ENCODE results near the gene ULK3.

The ULK3 gene

DNA sequence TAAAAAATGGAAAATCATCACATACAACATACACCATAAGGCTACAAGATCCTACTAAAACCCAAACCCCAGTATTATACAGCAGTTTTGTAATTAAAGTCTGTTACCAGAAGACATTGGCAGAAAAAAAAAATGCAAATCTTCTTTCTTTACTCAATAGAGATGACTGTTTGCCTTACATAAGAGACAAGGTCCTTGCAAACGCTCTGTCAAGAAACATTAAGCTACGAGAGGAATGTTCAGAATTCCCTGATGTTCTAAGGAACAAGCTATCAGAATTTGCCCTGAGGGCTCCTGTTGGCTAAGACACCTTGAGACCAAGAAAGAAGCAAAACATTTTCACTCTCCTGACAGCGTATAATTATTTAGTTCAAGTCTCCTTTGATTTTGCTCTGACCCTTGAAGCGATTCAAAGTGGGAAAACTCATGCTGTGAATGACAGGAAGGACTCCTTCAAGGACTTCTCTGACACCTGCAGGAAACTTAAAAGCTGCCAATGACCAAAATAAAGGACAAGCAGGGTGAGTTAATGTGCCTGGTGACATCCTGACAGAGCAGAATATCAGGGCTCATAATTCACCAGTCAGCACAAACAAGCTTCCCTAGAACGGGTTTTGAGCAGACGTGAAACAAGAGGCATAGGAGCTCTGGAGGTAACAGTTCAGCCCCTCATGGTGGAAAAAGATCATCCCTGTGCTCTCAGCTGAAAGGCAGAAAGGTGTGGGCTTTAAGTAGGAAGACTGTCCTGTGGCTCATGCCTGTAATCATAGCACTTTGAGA is 27.7 kb upstream of the ULK3 start:
- Histone ChIP-seq H3K18ac (ENCODE audit: low read length) (no peak overlapping the region), H3K4me3 (ENCODE audit: low read length) (no peak overlapping the region), H3K4me1 (ENCODE audit: control insufficient read depth, low read depth, low read length) (peaks cover 2% of the 10 kb centered on the region), H2AK5ac (ENCODE audit: low read length) (no peak overlapping the region), H3K36me3 (ENCODE audit: control insufficient read depth, insufficient read depth, low read length) (no peaks in the 10 kb centered on the region), H4K8ac (ENCODE audit: low read depth, low read length) (no peak overlapping the region), H3K4me2 (ENCODE audit: low read length) (no peak overlapping the region), H2BK5ac (ENCODE audit: low read length) (no peak overlapping the region), H3K79me2 (ENCODE audit: control insufficient read depth, insufficient read depth, low read length) (peaks cover 25% of the 10 kb centered on the region), H3K27ac (ENCODE audit: low read depth, low read length) (no peak overlapping the region), H3K23ac (ENCODE audit: low read length) (no peak overlapping the region), H3K9ac (ENCODE audit: low read length) (no peak overlapping the region), H3K79me1 (ENCODE audit: low read length) (peaks cover 8% of the 10 kb centered on the region), H3K56ac (ENCODE audit: low read length) (no peak overlapping the region), H3K4ac (ENCODE audit: low read depth, low read length) (no peak overlapping the region), H2BK15ac (replicated peaks; ENCODE audit: low read depth) (no peak overlapping the region), H4K5ac (ENCODE audit: low read length) (no peak overlapping the region), H2BK120ac (ENCODE audit: low read depth, low read length) (no peak overlapping the region), H3K27me3 (ENCODE audit: insufficient read depth, low read length, poor library complexity) (no peaks in the 10 kb centered on the region)
- WGBS (ENCODE audit: extremely low coverage, insufficient coverage, low lambda C conversion rate) = no CpG with 5 or more reads among the region's 6 CpGs
- peak; percentile 86 for DNase-seq

DNA sequence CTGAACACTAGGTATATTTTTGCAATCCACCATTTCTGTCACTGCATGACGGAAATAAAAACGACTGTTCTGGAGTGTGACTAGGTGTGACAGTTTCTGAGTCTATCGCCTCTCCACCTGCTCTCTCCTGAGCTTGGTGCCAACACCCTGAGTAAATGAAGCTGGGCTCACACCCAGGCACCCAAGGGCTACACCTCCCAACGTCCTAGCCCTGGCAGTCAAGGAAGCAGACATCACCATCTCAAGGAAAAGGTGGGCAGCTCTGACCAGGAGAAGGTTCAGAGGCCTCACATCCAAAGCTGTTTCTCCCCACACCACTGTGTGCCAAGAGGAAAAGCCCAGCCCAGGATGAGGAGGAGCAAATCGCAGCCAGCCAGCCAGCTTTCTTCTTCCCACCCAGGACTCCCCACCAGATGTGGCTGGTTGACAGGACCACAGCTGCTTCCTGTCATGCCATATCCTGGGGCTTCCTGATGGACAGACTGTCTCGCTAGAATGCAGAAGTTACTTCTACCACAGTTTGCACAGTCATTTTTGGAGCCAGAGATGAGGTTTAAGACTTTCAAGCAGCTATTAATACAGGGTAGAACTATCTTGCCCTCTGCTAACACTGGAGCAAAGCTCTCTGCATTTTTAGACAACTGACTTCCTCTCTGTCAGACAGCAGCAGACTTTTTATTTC is 26.9 kb upstream of the ULK3 start:
- H3K9ac ChIP-seq (ENCODE audit: low read length) = no peak overlapping the region
- peaks cover 25% of the 10 kb centered on the region for H3K79me2 ChIP-seq (ENCODE audit: control insufficient read depth, insufficient read depth, low read length)
- peaks cover 8% of the 10 kb centered on the region for H3K79me1 ChIP-seq (ENCODE audit: low read length)
- H3K36me3 ChIP-seq (ENCODE audit: control insufficient read depth, insufficient read depth, low read length) = no peaks in the 10 kb centered on the region
- no peak overlapping the region for H3K4me2 ChIP-seq (ENCODE audit: low read length)
- H4K8ac ChIP-seq (ENCODE audit: low read depth, low read length) = no peak overlapping the region
- no peak overlapping the region for H3K18ac ChIP-seq (ENCODE audit: low read length)
- H2BK120ac ChIP-seq (ENCODE audit: low read depth, low read length) = no peak overlapping the region
- H2BK15ac ChIP-seq (replicated peaks; ENCODE audit: low read depth) = no peak overlapping the region
- no peak overlapping the region for H3K56ac ChIP-seq (ENCODE audit: low read length)
- no peak overlapping the region for H2BK5ac ChIP-seq (ENCODE audit: low read length)
- H3K4me3 ChIP-seq (ENCODE audit: low read length) = no peak overlapping the region
- H3K27me3 ChIP-seq (ENCODE audit: insufficient read depth, low read length, poor library complexity) = no peaks in the 10 kb centered on the region
- no peak overlapping the region for H3K27ac ChIP-seq (ENCODE audit: low read depth, low read length)
- H3K23ac ChIP-seq (ENCODE audit: low read length) = no peak overlapping the region
- no peak for DNase-seq
- no CpG with 5 or more reads among the region's 6 CpGs for WGBS (ENCODE audit: extremely low coverage, insufficient coverage, low lambda C conversion rate)
- H3K4me1 ChIP-seq (ENCODE audit: control insufficient read depth, low read depth, low read length) = peaks cover 2% of the 10 kb centered on the region
- H2AK5ac ChIP-seq (ENCODE audit: low read length) = no peak overlapping the region
- no peak overlapping the region for H3K4ac ChIP-seq (ENCODE audit: low read depth, low read length)
- H4K5ac ChIP-seq (ENCODE audit: low read length) = no peak overlapping the region

DNA sequence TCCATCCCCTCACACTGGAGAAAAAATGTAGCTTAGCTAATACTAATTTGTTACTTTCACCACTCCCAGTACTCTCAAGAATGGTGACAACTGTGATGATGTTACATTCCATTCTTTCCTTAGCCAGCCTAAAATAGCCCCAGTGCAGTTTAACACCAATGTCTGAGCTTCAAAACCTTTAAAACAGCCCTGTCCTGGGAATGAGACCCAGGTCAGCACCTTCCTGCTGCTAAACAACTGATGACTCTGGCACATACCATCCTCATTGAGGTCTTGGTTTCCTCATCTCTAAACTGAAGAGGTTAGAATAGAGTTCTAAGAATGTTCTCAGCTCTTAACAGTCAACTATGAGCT is 26.4 kb upstream of the ULK3 start:
- H3K27me3 ChIP-seq (ENCODE audit: insufficient read depth, low read length, poor library complexity) = no peaks in the 10 kb centered on the region
- no peak overlapping the region for H2AK5ac ChIP-seq (ENCODE audit: low read length)
- no peak overlapping the region for H3K27ac ChIP-seq (ENCODE audit: low read depth, low read length)

DNA sequence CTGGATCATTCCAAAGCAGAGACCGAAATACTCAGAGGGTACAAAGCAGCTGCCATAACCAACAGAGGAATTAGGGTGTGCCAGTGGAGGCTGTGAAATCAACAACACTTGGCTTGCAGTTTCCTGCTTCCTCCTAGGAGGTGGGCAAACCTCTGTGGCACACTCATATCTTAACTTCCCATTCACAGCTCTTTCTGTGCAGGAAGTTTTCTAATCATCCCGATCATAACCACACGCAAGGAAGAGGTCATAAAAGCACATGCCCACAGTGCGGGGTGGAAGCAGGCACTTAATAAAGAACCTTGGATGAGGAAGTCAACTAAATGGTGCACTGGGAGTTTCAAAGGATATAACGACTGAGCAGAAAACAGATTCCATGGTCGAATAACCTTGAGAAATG is 25.1 kb upstream of the ULK3 start:
- no peak overlapping the region for H3K4ac ChIP-seq (ENCODE audit: low read depth, low read length)
- no peak overlapping the region for H4K8ac ChIP-seq (ENCODE audit: low read depth, low read length)
- WGBS (ENCODE audit: extremely low coverage, insufficient coverage, low lambda C conversion rate) = no CpG with 5 or more reads among the region's 6 CpGs
- H2BK120ac ChIP-seq (ENCODE audit: low read depth, low read length) = no peak overlapping the region
- peaks cover 25% of the 10 kb centered on the region for H3K79me2 ChIP-seq (ENCODE audit: control insufficient read depth, insufficient read depth, low read length)
- H3K56ac ChIP-seq (ENCODE audit: low read length) = no peak overlapping the region
- H2AK5ac ChIP-seq (ENCODE audit: low read length) = no peak overlapping the region
- H3K4me3 ChIP-seq (ENCODE audit: low read length) = no peak overlapping the region
- H2BK5ac ChIP-seq (ENCODE audit: low read length) = no peak overlapping the region
- no peak overlapping the region for H3K9ac ChIP-seq (ENCODE audit: low read length)
- H3K18ac ChIP-seq (ENCODE audit: low read length) = no peak overlapping the region
- peaks cover 2% of the 10 kb centered on the region for H3K4me1 ChIP-seq (ENCODE audit: control insufficient read depth, low read depth, low read length)
- H3K79me1 ChIP-seq (ENCODE audit: low read length) = peaks cover 11% of the 10 kb centered on the region
- no peak overlapping the region for H3K23ac ChIP-seq (ENCODE audit: low read length)
- H3K27me3 ChIP-seq (ENCODE audit: insufficient read depth, low read length, poor library complexity) = no peaks in the 10 kb centered on the region
- H2BK15ac ChIP-seq (replicated peaks; ENCODE audit: low read depth) = no peak overlapping the region
- no peak overlapping the region for H3K4me2 ChIP-seq (ENCODE audit: low read length)
- H3K36me3 ChIP-seq (ENCODE audit: control insufficient read depth, insufficient read depth, low read length) = no peaks in the 10 kb centered on the region
- H4K5ac ChIP-seq (ENCODE audit: low read length) = no peak overlapping the region
- H3K27ac ChIP-seq (ENCODE audit: low read depth, low read length) = no peak overlapping the region
- no peak for DNase-seq

More for the DNA sequence above, 26.4 kb upstream of the ULK3 start:
- no peak overlapping the region for H2BK15ac ChIP-seq (replicated peaks; ENCODE audit: low read depth)
- H3K56ac ChIP-seq (ENCODE audit: low read length) = no peak overlapping the region
- no peak overlapping the region for H3K23ac ChIP-seq (ENCODE audit: low read length)
- H3K79me1 ChIP-seq (ENCODE audit: low read length) = peaks cover 11% of the 10 kb centered on the region
- no peak overlapping the region for H3K4ac ChIP-seq (ENCODE audit: low read depth, low read length)
- H3K4me3 ChIP-seq (ENCODE audit: low read length) = no peak overlapping the region
- H3K4me1 ChIP-seq (ENCODE audit: control insufficient read depth, low read depth, low read length) = peaks cover 2% of the 10 kb centered on the region
- H3K18ac ChIP-seq (ENCODE audit: low read length) = no peak overlapping the region
- DNase-seq = peak; percentile 23
- no peak overlapping the region for H4K5ac ChIP-seq (ENCODE audit: low read length)
- no peak overlapping the region for H2BK120ac ChIP-seq (ENCODE audit: low read depth, low read length)
- no peak overlapping the region for H3K9ac ChIP-seq (ENCODE audit: low read length)
- H3K4me2 ChIP-seq (ENCODE audit: low read length) = no peak overlapping the region
- H2BK5ac ChIP-seq (ENCODE audit: low read length) = no peak overlapping the region
- no peak overlapping the region for H4K8ac ChIP-seq (ENCODE audit: low read depth, low read length)
- no peaks in the 10 kb centered on the region for H3K36me3 ChIP-seq (ENCODE audit: control insufficient read depth, insufficient read depth, low read length)
- peaks cover 25% of the 10 kb centered on the region for H3K79me2 ChIP-seq (ENCODE audit: control insufficient read depth, insufficient read depth, low read length)

DNA sequence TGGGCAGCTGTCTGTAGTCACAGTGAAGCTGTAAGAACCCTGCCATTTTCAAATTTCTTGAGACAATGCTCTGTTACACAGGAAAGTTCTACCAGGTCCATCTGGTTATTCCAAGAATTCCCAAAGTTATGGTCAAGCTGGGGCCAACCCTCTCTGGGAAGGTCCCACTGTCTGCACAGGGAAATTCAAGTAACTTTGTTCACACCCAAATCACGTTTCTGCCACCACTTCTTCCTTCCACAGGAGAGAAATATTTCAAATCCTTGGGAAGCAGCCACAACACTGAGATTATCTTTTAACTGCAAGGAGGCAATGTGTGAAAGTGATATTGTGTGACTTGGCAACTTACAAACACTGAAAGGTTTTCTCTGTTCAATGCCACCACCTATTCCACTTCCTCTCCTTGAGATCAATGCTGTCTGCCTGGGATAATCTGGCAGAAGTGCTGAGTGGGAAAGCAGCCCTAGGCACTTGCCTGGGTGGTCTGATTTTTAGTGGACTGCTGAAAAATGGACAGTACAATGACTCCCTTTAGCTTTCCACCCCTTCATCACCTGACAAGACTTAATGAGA is 24.6 kb upstream of the ULK3 start:
- no peaks in the 10 kb centered on the region for H3K27me3 ChIP-seq (ENCODE audit: insufficient read depth, low read length, poor library complexity)
- H3K18ac ChIP-seq (ENCODE audit: low read length) = no peak overlapping the region
- H3K4me2 ChIP-seq (ENCODE audit: low read length) = no peak overlapping the region
- H4K8ac ChIP-seq (ENCODE audit: low read depth, low read length) = no peak overlapping the region
- H4K5ac ChIP-seq (ENCODE audit: low read length) = no peak overlapping the region
- no peak overlapping the region for H3K4ac ChIP-seq (ENCODE audit: low read depth, low read length)
- no peak overlapping the region for H3K27ac ChIP-seq (ENCODE audit: low read depth, low read length)
- WGBS (ENCODE audit: extremely low coverage, insufficient coverage, low lambda C conversion rate) = no CpG with 5 or more reads among the region's 1 CpG
- H3K4me1 ChIP-seq (ENCODE audit: control insufficient read depth, low read depth, low read length) = peaks cover 2% of the 10 kb centered on the region
- H3K4me3 ChIP-seq (ENCODE audit: low read length) = no peak overlapping the region
- peaks cover 24% of the 10 kb centered on the region for H3K79me2 ChIP-seq (ENCODE audit: control insufficient read depth, insufficient read depth, low read length)
- no peak overlapping the region for H3K56ac ChIP-seq (ENCODE audit: low read length)
- no peaks in the 10 kb centered on the region for H3K36me3 ChIP-seq (ENCODE audit: control insufficient read depth, insufficient read depth, low read length)
- DNase-seq = no peak
- H3K23ac ChIP-seq (ENCODE audit: low read length) = no peak overlapping the region
- H3K79me1 ChIP-seq (ENCODE audit: low read length) = peaks cover 11% of the 10 kb centered on the region
- H2BK120ac ChIP-seq (ENCODE audit: low read depth, low read length) = no peak overlapping the region
- no peak overlapping the region for H2BK15ac ChIP-seq (replicated peaks; ENCODE audit: low read depth)
- H2BK5ac ChIP-seq (ENCODE audit: low read length) = no peak overlapping the region
- no peak overlapping the region for H2AK5ac ChIP-seq (ENCODE audit: low read length)
- H3K9ac ChIP-seq (ENCODE audit: low read length) = no peak overlapping the region

Measured in mesendoderm (in vitro differentiated cells).